ENCODE data around the gene SURF4. TPM values are rescaled to one million over a fixed set of nuclear protein-coding genes. Genes with fewer than 3 reads are reported as not detected.

Gene SURF4
- total and polyA plus RNA-seq, 2 of the 13 experiments (the other 11 are each of a cell fraction or from before 2014, with no cell fraction given), result 220 to 265 TPM

DNA sequence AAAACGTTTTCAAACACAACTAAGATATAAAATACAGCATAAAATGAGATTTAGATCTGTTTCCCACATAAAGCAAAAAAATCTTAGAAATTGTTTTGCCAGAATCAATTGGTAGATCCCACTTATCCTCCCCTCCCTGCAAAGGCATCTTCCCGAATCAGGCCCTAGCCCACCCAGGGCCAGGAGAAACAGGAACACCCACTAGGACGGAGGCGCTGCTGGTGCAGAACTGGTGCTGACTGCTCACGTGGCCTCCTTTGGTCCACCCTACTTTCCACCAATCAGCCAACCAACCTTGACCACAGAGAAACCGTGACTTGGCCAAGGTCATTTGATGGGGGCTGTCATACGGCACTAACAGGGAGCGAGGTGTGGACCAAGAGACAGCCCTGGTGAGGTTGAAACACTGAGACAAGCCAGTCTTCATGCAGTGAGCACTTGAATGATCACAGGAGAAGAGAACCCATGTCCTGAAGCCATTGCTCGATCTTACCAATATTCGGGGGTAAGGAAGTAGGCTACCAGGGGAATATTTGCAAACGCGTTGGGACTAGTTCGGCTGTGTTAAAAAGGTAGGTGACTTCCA, 14.3 kb downstream of the SURF4 start:
- FAIRE-seq, result no peak
- H3K4me2 ChIP-seq (ENCODE audit: low read depth, low read length), result no peak overlapping the region
- POLR2A ChIA-PET, result no interaction called here
- in situ Hi-C loops (cut with HindIII; ENCODE audit: extremely low pct_ligation_motif_present, low pct_unique_long_range_greater_than_20kb) (no loop called here), intact Hi-C loops (cut with micrococcal nuclease; ENCODE audit: unreplicated experiment) (no loop called here)
- H3K4me3 ChIP-seq (replicated peaks in 1 of 3; ENCODE audit: insufficient read depth in 1 of 3, low read depth in 2 of 3, low read length in 3 of 3), result no peak overlapping the region
- TF ChIP-seq POLR2G (IDR thresholded peaks at IDR 0.05; ENCODE audit: low read depth, low read length) (peak; percentile 61; the same call in 1 of the 2 replicates), ELF1 (CRISPR knock-in tag; IDR thresholded peaks at IDR 0.05) (no peak), ZNF564 (CRISPR knock-in tag; IDR thresholded peaks at IDR 0.05) (no peak), NCOA2 (CRISPR knock-in tag; IDR thresholded peaks at IDR 0.05) (no peak), ARHGAP35 (CRISPR knock-in tag; IDR thresholded peaks at IDR 0.05; ENCODE audit: borderline replicate concordance) (no peak), ZNF841 (CRISPR knock-in tag; IDR thresholded peaks at IDR 0.05; ENCODE audit: borderline replicate concordance) (0 out of 2 replicates have a peak, but pooled peaks have one; percentile 1), PRPF4 (IDR thresholded peaks at IDR 0.05; ENCODE audit: low read depth, low read length, poor library complexity, severe bottlenecking) (no peak), ZNF720 (CRISPR knock-in tag; IDR thresholded peaks at IDR 0.05) (no peak), POLR2AphosphoS2 (IDR thresholded peaks at IDR 0.05; ENCODE audit: low read depth, low read length) (peak; percentile 86)
- TF ChIP-seq, protein P1, sequence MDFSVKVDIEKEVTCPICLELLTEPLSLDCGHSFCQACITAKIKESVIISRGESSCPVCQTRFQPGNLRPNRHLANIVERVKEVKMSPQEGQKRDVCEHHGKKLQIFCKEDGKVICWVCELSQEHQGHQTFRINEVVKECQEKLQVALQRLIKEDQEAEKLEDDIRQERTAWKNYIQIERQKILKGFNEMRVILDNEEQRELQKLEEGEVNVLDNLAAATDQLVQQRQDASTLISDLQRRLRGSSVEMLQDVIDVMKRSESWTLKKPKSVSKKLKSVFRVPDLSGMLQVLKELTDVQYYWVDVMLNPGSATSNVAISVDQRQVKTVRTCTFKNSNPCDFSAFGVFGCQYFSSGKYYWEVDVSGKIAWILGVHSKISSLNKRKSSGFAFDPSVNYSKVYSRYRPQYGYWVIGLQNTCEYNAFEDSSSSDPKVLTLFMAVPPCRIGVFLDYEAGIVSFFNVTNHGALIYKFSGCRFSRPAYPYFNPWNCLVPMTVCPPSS (IDR thresholded peaks at IDR 0.05), result no peak
- H3K27ac ChIP-seq (ENCODE audit: extremely low read length, insufficient read depth, low read length), result peak overlapping the region; percentile 50
- no peak overlapping the region for H2AFZ ChIP-seq (ENCODE audit: low read length)
- CTCF ChIA-PET (ENCODE audit: low intra/inter-chr PET ratio, low total read pairs), result no interaction called here
- BruUV-seq (replicated peaks), result no TSS peak
- H3K27me3 ChIP-seq (ENCODE audit: control insufficient read depth in 1 of 2, insufficient read depth in 2 of 2, low read length in 2 of 2), result no peaks in the 10 kb centered on the region
- H3K9me3 ChIP-seq (ENCODE audit: low read length), result no peaks in the 10 kb centered on the region
- peaks cover 53% of the 10 kb centered on the region for H4K20me1 ChIP-seq (ENCODE audit: insufficient read depth, low read length)
- H3K4me1 ChIP-seq (ENCODE audit: insufficient read depth, low read length), result peaks cover 51% of the 10 kb centered on the region
- H3K79me2 ChIP-seq (ENCODE audit: insufficient read depth, low read length), result peaks cover 22% of the 10 kb centered on the region
- no peak for ATAC-seq
- H3K9ac ChIP-seq (ENCODE audit: insufficient read depth, low read depth, low read length), result no peak overlapping the region
- DNase-seq (ENCODE audit: low spot score), result no peak
- WGBS (ENCODE audit: low lambda C conversion rate), result 91% methylated on average over 12 of the region's 13 CpGs
- H3K36me3 ChIP-seq (replicated peaks in 1 of 2; ENCODE audit: control insufficient read depth in 1 of 2, insufficient read depth in 2 of 2, low read length in 2 of 2), result peaks cover 22 to 77% of the 10 kb centered on the region in 2 experiments
